GM19043 (cell line): Measurements from ENCODE around the gene GNAI1.
"Not testable (repeated sequence)": the region's sequence is repeated elsewhere in the genome, so short reads cannot be mapped to it uniquely, and the experiment has no call there.

Experiments
- ATAC-seq: cut with Tn5 transposase; IDR thresholded peaks from one replicate; pipeline ENCODE4 v1.9.1; 2021; ENCODE audit warnings: low read depth; ENCODE audit not compliant: unreplicated experiment

The GNAI1 gene

GRCh38 chr7:80154656-80155333 is 20.2 kb downstream of the GNAI1 start:
- ATAC-seq: no peak

GRCh38 chr7:80155374-80155773 is 20.7 kb downstream of the GNAI1 start:
- ATAC-seq: no peak

GRCh38 chr7:80157770-80158169 is 23.1 kb downstream of the GNAI1 start:
- ATAC-seq: not testable (repeated sequence)

- ATAC-seq: no peak
Measured at GRCh38 chr7:80159802-80160201, 25.2 kb downstream of the GNAI1 start.

GRCh38 chr7:80161466-80161865 is 26.8 kb downstream of the GNAI1 start:
- no peak for ATAC-seq

- ATAC-seq: no peak
Measured at GRCh38 chr7:80165177-80165576, 30.5 kb downstream of the GNAI1 start.

- no peak for ATAC-seq
Measured at GRCh38 chr7:80170445-80170844, 35.8 kb downstream of the GNAI1 start.

GRCh38 chr7:80172387-80172786 is 37.8 kb downstream of the GNAI1 start:
- ATAC-seq: no peak

- no peak for ATAC-seq
Measured at GRCh38 chr7:80175744-80176143, 41.1 kb downstream of the GNAI1 start.

GRCh38 chr7:80181411-80181810 is 46.8 kb downstream of the GNAI1 start:
- ATAC-seq: no peak

- ATAC-seq: no peak
Measured at GRCh38 chr7:80182630-80183276, 48.1 kb downstream of the GNAI1 start.

- ATAC-seq: no peak
Measured at GRCh38 chr7:80183351-80183750, 48.7 kb downstream of the GNAI1 start.

- no peak for ATAC-seq
Measured at GRCh38 chr7:80183900-80184685, 49.5 kb downstream of the GNAI1 start.

GRCh38 chr7:80184693-80185092 is 50.1 kb downstream of the GNAI1 start:
- no peak for ATAC-seq

GRCh38 chr7:80185571-80185970 is 50.9 kb downstream of the GNAI1 start:
- ATAC-seq: no peak

GRCh38 chr7:80186721-80187120 is 52.1 kb downstream of the GNAI1 start:
- no peak for ATAC-seq

GRCh38 chr7:80187279-80187678 is 52.6 kb downstream of the GNAI1 start:
- no peak for ATAC-seq

- ATAC-seq: no peak
Measured at GRCh38 chr7:80187727-80188126, 53.1 kb downstream of the GNAI1 start.

GRCh38 chr7:80189638-80190037 is 55.0 kb downstream of the GNAI1 start:
- no peak for ATAC-seq

- no peak for ATAC-seq
Measured at GRCh38 chr7:80197627-80198026, 63.0 kb downstream of the GNAI1 start.

- no peak for ATAC-seq
Measured at GRCh38 chr7:80199051-80199450, 64.4 kb downstream of the GNAI1 start.

GRCh38 chr7:80204454-80204853 is 69.8 kb downstream of the GNAI1 start:
- no peak for ATAC-seq
